Endothelial cell of umbilical vein (primary cell): Measurements from ENCODE around the gene MTA1. TPM values are rescaled to one million over a fixed set of nuclear protein-coding genes. Genes with fewer than 3 reads are reported as not detected.

Experiments used
- BruUV-seq: library from RNA; stranded (reverse); fragments of 400-500 nt; replicated peaks from 2 replicates; lab custom pipeline; 2021; lab: Mats Ljungman, UMichigan
- CTCF ChIA-PET: fragments of 300-600, 350-600 bp; sonication (Branson Sonifier 250); formaldehyde crosslinking; loops from one replicate; lab custom pipeline; 2021; ENCODE audit warnings: antibody characterized with exemption, inconsistent platforms; lab: Charles Lee
- POLR2A ChIA-PET: fragments of 300-600, 350-600 bp; sonication (Branson Sonifier 250); formaldehyde crosslinking; loops from one replicate; lab custom pipeline; 2021; ENCODE audit warnings: antibody characterized with exemption, inconsistent platforms; lab: Charles Lee
- DNase-seq: peaks from one replicate; pipeline ENCODE4 v3.0.0-alpha.2; 2011; ENCODE audit warnings: low read depth, low spot score
- FAIRE-seq: peaks from 2 replicates; lab custom pipeline; 2011; peaks lifted over from hg19 to GRCh38; lab: Jason Lieb, UNC
- H2AFZ ChIP-seq: 2 replicates; pipeline ENCODE4 v1.6.0; 2012; ENCODE audit warnings: low read depth, low read length, control low read depth, inconsistent platforms
- H3K27ac ChIP-seq: 2 replicates; pipeline ENCODE4 v1.5.1; 2011; ENCODE audit warnings: low read depth, mild to moderate bottlenecking, control low read depth, low read length, moderate library complexity; ENCODE audit not compliant: insufficient read depth
- H3K27me3 ChIP-seq, 2 experiments: 2 replicates each; pipeline versions ENCODE4 v1.6.0 to v1.6.1; 2011; ENCODE audit warnings: low read length in 2 of 2, mixed read lengths in 1 of 2; ENCODE audit not compliant: control insufficient read depth in 2 of 2, insufficient read depth in 2 of 2
- H3K36me3 ChIP-seq, 2 experiments: 2 replicates in 1 of 2; 3 replicates in 1 of 2; pipeline ENCODE4 v1.5.1; 2011; ENCODE audit warnings: low read length in 2 of 2, mild to moderate bottlenecking in 1 of 2, moderate library complexity in 1 of 2; ENCODE audit not compliant: control insufficient read depth in 2 of 2, insufficient read depth in 2 of 2; ENCODE audit errors: extremely low read depth in 1 of 2
- H3K4me1 ChIP-seq: 3 replicates; pipeline ENCODE4 v1.5.1; 2011; ENCODE audit warnings: mild to moderate bottlenecking, low read length; ENCODE audit not compliant: control insufficient read depth, insufficient read depth; ENCODE audit errors: extremely low read depth
- H3K4me2 ChIP-seq: 2 replicates; pipeline ENCODE4 v1.6.1; 2011; ENCODE audit warnings: low read length, control low read depth, mixed read lengths; ENCODE audit not compliant: insufficient read depth
- H3K4me3 ChIP-seq, 3 experiments: fragments of 200-600 bp in 1 of 3; sonication (generic), shearing (Covaris generic) in 1 of 3; replicated peaks in 1 of 3; 2 replicates each; pipeline ENCODE4 v1.5.1; 2011 to 2016; ENCODE audit warnings: control low read depth in 3 of 3, low read length in 3 of 3, mild to moderate bottlenecking in 2 of 3, inconsistent platforms in 1 of 3, low read depth in 1 of 3, moderate library complexity in 1 of 3; ENCODE audit not compliant: insufficient read depth in 1 of 3
- H3K79me2 ChIP-seq: 2 replicates; pipeline ENCODE4 v1.6.0; 2012; ENCODE audit warnings: low read length, inconsistent platforms; ENCODE audit not compliant: control insufficient read depth, insufficient read depth
- H3K9ac ChIP-seq: replicated peaks from 2 replicates; pipeline ENCODE3; 2011; ENCODE audit warnings: low read length, control low read depth; ENCODE audit not compliant: insufficient read depth; ENCODE audit errors: extremely low read depth
- H3K9me1 ChIP-seq: replicated peaks from 3 replicates; pipeline ENCODE4 v1.6.0; 2011; ENCODE audit warnings: mild to moderate bottlenecking, low read length; ENCODE audit not compliant: control insufficient read depth, insufficient read depth; ENCODE audit errors: extremely low read depth
- H3K9me3 ChIP-seq: replicated peaks from 2 replicates; pipeline ENCODE4 v1.5.1; 2012; ENCODE audit warnings: low read length, inconsistent platforms; ENCODE audit not compliant: control insufficient read depth, insufficient read depth
- H4K20me1 ChIP-seq: replicated peaks from 2 replicates; pipeline ENCODE3; 2011; ENCODE audit warnings: mild to moderate bottlenecking, low read length; ENCODE audit not compliant: control insufficient read depth, insufficient read depth; ENCODE audit errors: extremely low read depth
- EZH2 ChIP-seq: IDR thresholded peaks from 2 replicates; pipeline ENCODE4 v1.6.1; 2012; ENCODE audit warnings: borderline replicate concordance, low read depth, mild to moderate bottlenecking, moderate library complexity, low read length, inconsistent platforms; ENCODE audit not compliant: severe bottlenecking
- FOS ChIP-seq: IDR thresholded peaks from 2 replicates; pipeline ENCODE4 v1.6.1; 2011; ENCODE audit warnings: mild to moderate bottlenecking, low read length, moderate library complexity, borderline replicate concordance; ENCODE audit not compliant: insufficient read depth
- GATA2 ChIP-seq: IDR thresholded peaks from 2 replicates; pipeline ENCODE4 v1.7.0; 2011; ENCODE audit warnings: low read depth, mild to moderate bottlenecking, moderate library complexity, mixed read lengths, low read length; ENCODE audit not compliant: insufficient read length, insufficient read depth
- JUN ChIP-seq: IDR thresholded peaks from 2 replicates; pipeline ENCODE4 v1.6.1; 2011; ENCODE audit warnings: borderline replicate concordance, low read depth; ENCODE audit not compliant: insufficient read length, insufficient read depth
- MYC ChIP-seq: IDR thresholded peaks from one replicate; pipeline ENCODE4 v1.6.1; 2011; ENCODE audit warnings: mild to moderate bottlenecking, low read depth, low read length
- POLR2A ChIP-seq: IDR thresholded peaks from 2 replicates; pipeline ENCODE4 v1.6.1; 2012; ENCODE audit warnings: low read depth, mild to moderate bottlenecking, control low read depth, low read length
- POLR2AphosphoS5 ChIP-seq: IDR thresholded peaks from 2 replicates; pipeline ENCODE4 v1.6.1; 2012; ENCODE audit warnings: low read depth, mild to moderate bottlenecking, control low read depth, low read length, moderate library complexity; ENCODE audit not compliant: insufficient read depth
- dilution Hi-C: fragments of 300-500 bp; cut with MboI; formaldehyde crosslinking; loops from one replicate; pipeline ENCODE4 v1.15.0; 2019; ENCODE audit warnings: low sequenced_read_pairs; ENCODE audit not compliant: extremely low pct_ligation_motif_present
- intact Hi-C: fragments of 100-400 bp; cut with micrococcal nuclease; formaldehyde crosslinking; loops from one replicate; pipeline ENCODE4 v1.10.0; 2022
- polyA plus RNA-seq, 4 experiments: library from polyadenylated mRNA; depleted of rRNA in 3 of 4; stranded (reverse) in 3 of 4; unstranded in 1 of 4; fragments of >200 nt; gene quantifications; 2 replicates each; pipeline versions ENCODE4 v1.2.1 to v1.2.3, GENCODE V29; 2011 to 2012; ENCODE audit warnings: missing spikeins in 1 of 4
- total RNA-seq: library from RNA; stranded (reverse); gene quantifications from 2 replicates; pipeline ENCODE4 v1.2.3, GENCODE V29; 2021
- TF ChIP-seq, protein P1 (sequence below): IDR thresholded peaks from 2 replicates; pipeline ENCODE4 v1.6.1; 2011; ENCODE audit not compliant: insufficient read depth, insufficient read length
- TF ChIP-seq, protein P2 (sequence below), 2 donors: IDR thresholded peaks; 1 replicate in 1 of 2; 2 replicates in 1 of 2; pipeline ENCODE4 v1.5.1; 2011; ENCODE audit warnings: low read length in 2 of 2, mild to moderate bottlenecking in 2 of 2, moderate library complexity in 2 of 2, control low read depth in 1 of 2, inconsistent platforms in 1 of 2, low read depth in 1 of 2; ENCODE audit not compliant: insufficient read depth in 1 of 2; ENCODE audit errors: extremely low read depth in 1 of 2

The MTA1 gene
- total and polyA plus RNA-seq, 2 donors (not counting 3 experiments of a cell fraction or from before 2014, with no cell fraction given): 85.2 to 167 TPM

DNA sequence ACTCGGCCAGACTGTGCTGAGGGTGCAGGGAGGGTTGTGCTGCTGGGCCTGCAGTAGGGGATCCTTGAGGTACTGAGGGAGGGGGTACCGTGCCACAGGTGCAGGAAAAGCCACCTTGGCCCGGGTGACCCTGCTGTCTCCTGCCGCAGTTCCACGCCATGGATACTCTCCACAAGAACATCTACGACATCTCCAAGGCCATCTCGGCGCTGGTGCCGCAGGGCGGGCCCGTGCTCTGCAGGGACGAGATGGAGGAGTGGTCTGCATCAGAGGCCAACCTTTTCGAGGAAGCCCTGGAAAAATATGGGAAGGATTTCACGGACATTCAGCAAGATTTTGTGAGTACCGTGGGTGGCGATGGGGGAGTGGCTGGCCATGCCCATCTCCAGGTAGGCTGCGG, 41.0 kb downstream of the MTA1 start:
- no peak for FAIRE-seq
- intact Hi-C loops: no loop called here
- CTCF ChIA-PET: no interaction called here

More for the DNA sequence above, 41.0 kb downstream of the MTA1 start:
- H3K79me2 ChIP-seq: no peaks in the 10 kb centered on the region
- peaks cover 7 to 62% of the 10 kb centered on the region in 2 experiments for H3K36me3 ChIP-seq
- no peaks in the 10 kb centered on the region for H4K20me1 ChIP-seq
- POLR2A ChIA-PET: no interaction called here
- TF ChIP-seq POLR2AphosphoS5: no peak
- no peak for TF ChIP-seq FOS
- TF ChIP-seq, protein P1, sequence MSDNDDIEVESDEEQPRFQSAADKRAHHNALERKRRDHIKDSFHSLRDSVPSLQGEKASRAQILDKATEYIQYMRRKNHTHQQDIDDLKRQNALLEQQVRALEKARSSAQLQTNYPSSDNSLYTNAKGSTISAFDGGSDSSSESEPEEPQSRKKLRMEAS: no peak
- no peak for TF ChIP-seq GATA2
- no peak for TF ChIP-seq JUN
- no peak for TF ChIP-seq POLR2A
- TF ChIP-seq, protein P2, sequence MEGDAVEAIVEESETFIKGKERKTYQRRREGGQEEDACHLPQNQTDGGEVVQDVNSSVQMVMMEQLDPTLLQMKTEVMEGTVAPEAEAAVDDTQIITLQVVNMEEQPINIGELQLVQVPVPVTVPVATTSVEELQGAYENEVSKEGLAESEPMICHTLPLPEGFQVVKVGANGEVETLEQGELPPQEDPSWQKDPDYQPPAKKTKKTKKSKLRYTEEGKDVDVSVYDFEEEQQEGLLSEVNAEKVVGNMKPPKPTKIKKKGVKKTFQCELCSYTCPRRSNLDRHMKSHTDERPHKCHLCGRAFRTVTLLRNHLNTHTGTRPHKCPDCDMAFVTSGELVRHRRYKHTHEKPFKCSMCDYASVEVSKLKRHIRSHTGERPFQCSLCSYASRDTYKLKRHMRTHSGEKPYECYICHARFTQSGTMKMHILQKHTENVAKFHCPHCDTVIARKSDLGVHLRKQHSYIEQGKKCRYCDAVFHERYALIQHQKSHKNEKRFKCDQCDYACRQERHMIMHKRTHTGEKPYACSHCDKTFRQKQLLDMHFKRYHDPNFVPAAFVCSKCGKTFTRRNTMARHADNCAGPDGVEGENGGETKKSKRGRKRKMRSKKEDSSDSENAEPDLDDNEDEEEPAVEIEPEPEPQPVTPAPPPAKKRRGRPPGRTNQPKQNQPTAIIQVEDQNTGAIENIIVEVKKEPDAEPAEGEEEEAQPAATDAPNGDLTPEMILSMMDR (IDR thresholded peaks at IDR 0.05; ENCODE audit: extremely low read depth in 1 of 2, insufficient read depth in 1 of 2, low read depth in 1 of 2, low read length in 2 of 2): no peak
- no peak for TF ChIP-seq EZH2
- TF ChIP-seq MYC: no peak
- H3K9me1 ChIP-seq: no peaks in the 10 kb centered on the region
- no peaks in the 10 kb centered on the region for H3K9me3 ChIP-seq
- no peak overlapping the region for H3K9ac ChIP-seq
- H3K4me3 ChIP-seq: no peak overlapping the region
- H3K27ac ChIP-seq: no peak overlapping the region
- no peaks in the 10 kb centered on the region for H3K27me3 ChIP-seq
- no peak overlapping the region for H2AFZ ChIP-seq
- no peak for DNase-seq
- H3K4me1 ChIP-seq: no peaks in the 10 kb centered on the region
- no TSS peak for BruUV-seq
- dilution Hi-C loops: no loop called here
- no peak overlapping the region for H3K4me2 ChIP-seq
